HUDEP-2 (cell line): ENCODE results near the gene ETS1.

Experiments used
- DNase-seq, 76 experiments: peaks; one replicate each; lab custom pipeline; 2025; ENCODE audit not compliant: unreplicated experiment in 76 of 76; lab: John Stamatoyannopoulos, UW

The ETS1 gene, protein sequence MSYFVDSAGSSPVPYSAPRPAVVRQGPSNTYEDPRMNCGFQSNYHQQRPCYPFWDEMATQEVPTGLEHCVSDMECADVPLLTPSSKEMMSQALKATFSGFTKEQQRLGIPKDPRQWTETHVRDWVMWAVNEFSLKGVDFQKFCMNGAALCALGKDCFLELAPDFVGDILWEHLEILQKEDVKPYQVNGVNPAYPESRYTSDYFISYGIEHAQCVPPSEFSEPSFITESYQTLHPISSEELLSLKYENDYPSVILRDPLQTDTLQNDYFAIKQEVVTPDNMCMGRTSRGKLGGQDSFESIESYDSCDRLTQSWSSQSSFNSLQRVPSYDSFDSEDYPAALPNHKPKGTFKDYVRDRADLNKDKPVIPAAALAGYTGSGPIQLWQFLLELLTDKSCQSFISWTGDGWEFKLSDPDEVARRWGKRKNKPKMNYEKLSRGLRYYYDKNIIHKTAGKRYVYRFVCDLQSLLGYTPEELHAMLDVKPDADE

DNA sequence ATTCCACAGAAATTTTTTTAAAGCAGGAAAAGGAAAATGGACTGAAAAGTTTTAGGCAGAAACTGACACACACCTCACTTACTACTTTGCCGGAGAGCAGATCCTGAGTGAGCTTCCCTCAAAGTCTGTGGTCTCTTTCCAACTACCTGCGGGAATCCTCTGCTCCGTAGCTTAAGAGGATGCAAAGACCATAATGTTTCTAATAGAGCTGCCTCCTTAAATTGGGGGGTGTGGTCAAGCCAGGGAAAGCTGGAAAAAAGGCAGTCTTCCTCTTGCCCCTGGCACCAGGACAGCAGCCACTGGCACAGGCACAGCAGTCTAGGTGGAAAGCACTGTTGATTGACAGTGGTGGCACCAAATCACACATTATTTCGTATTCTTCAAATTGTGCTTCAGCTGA lies at the start of gene ETS1:
ETS1 (minus strand) TSS at position 144 of the 400 bp plus-strand sequence. CDS start 14,428 bp downstream, outside the sequence.
- DNase-seq: no peak

DNA sequence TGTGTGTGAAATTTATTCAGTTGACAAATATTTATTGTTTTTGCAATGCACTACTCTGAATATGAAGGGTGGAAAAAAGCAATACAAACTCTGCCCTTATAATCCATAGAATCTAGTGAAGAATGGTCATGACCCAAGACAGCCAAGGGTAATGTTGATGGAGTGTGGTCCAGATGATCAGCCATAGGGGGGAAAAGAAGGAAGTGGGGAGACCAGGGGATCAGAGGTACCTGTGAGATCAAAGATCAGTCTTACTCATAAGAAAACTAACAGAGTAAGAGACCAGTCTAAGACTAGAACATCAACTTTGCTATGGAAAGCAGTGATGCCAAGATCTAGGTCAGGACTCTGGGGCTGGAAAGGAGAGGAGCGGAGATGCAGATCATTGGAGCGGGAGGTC lies 47.0 kb upstream of the ETS1 start:
- DNase-seq: no peak

DNA sequence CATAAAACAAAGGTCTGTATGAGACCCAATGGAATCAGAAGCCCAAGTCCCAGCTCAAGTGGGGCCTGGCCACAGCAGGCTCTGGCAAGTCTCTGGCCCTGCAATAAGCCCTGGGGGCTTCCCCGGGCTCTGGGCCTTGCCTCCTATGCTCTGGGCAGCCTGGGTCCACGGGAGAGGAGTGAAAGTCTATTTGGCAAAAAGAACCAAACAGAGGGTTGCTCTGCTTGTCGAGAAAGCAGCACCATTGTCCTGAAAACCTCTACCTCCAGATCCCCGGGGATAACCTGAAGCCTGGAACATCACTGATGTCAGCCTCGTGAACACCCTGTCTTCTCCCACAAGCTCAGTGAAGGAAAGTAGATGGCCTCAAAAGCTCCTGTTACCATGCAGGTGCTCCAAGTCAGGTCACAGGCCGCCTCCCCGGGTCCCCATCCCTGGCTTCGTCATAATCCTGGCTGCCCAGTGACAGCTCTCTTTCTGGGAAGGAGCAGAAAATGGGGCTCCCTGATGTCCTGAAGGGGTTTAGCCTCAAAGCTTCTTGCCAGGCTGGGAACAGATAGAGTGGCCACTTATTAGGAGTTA lies 46.1 kb upstream of the ETS1 start:
- DNase-seq: no peak

DNA sequence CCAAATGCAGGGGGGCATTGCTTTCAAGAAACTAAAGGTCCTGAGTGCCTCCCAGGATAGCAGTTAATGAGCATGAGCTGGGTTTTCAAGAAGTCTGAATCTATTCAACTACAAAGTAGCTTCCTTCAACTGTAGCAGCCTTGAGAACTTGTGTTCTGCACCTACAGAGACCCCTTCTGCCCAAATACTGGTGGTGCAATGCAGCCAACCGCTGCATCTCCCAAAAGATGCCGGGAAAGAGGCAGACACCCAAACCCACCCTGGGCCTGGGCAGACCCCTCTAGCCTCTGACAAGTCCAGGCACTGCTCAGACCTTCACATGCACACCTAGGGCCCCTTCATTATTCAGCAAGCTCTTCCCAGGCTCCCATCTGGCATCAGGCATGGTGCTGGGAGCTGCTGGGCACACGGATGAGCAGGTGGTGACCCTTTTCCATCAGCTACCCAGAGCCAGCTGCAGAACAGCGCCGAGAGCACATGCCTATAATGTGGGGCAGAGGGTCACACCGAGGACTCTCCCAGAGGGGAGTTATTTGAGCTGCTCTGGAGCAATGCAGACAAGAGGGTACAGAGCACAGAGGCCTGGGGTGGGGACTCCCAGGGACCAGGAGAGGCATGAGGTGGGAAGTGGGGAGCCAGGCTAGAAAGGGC lies 44.9 kb upstream of the ETS1 start:
- DNase-seq: peak in 1 of 76 experiments; percentile 11

DNA sequence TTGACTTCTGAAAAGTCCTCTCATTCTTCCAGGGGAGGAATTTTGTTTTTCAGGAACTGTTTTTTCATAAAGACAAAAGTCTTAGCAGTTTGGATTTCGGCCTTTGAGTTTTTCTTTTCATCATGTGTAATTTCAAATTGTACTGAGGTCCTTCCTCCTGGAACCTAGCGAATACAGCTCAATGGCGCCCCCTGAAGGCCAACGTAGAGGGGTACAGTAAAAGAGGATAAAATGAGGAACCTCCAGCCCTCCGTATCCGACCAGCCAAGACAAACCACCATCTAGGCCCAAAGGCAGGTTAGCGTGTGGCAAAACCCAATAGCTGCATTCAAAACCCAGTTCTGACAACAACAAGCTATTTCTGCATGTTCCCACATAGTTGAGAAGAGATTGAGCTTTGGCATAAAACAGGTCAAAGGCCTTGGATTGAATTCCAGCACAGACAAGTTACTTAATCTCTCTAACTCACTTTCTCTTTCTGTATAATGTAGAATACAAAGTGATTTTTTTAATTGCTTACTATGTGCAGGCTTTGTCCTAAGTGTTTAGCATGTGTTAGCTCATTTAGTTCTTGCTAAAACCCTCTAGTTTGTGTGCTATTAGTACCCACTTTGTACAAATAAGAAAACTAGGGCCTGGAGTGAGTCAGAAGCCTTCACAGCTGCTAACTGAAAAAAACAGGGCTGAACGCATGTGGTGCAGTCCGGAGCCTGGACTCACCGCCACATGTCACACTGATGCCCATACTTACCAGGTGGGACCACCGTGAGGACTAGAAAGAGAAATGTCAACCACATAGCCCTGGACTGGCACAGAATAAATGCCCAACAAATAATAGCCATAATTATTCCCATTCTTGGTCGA lies 43.2 kb upstream of the ETS1 start:
- DNase-seq: peak in 57 of 76 experiments; percentile 1 to 74 (median 43)

DNA sequence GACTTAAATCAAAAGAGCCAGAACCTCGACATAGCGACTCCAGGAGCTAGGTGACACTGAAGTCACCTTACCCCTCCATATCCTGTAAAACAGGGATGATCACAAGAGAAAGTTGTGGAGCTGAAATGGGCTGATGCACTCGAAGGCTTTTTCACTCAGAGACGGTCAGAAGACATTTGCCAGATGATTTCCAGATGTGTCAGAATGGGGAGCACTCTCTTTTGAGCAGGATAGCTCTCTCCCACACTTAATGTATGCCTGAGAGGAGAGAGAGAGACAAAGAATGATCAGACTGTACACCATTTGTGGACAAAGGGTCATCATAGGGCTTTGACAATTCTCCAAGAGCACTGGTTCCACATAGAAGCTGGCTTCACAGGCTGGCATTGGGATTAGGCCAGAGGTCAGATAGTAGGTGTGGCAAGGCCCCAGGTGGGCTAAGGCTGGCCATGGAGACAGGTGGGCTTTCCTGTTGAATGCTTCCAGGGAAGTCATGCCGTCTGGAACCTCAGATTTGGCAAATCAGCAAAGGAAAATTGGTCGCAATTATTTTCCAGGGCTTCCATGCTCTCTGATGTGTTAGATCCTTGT lies 42.3 kb upstream of the ETS1 start:
- no peak for DNase-seq

DNA sequence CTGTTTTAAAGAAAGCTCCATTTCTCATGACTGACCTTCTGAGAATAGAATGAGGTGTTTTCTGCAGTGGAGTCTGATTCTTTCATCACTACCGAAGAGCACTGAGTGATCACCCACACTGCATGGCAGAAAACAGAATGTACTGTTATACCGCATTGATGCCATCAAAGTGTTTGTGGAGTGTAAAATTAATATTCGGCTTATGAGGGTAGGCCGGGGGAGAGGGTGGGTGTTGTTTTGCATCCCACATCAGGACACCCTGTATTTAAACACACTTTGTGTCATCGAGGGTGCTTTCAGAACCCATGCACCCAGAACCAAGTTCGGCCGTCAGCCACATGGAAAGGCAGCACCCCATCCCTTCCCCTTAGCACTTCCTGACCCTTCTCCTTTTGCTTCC lies 41.3 kb upstream of the ETS1 start:
- no peak for DNase-seq

DNA sequence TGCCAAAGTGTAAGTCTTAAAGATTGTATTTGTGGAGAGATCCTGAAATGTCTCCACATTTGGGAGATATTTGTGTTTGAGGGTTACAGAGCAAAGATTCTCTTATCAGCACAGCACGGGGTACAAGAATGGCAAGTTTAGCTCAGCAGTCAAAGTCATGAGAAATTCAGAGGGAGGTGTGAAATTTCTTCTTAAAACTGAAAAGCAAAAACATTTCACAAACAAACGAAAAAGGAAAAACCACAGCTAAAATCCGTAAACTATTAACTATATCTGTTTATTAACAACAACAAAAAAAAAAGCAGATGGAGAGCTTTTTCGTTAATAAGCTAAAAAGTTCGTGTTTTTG lies 40.9 kb upstream of the ETS1 start:
- no peak for DNase-seq

DNA sequence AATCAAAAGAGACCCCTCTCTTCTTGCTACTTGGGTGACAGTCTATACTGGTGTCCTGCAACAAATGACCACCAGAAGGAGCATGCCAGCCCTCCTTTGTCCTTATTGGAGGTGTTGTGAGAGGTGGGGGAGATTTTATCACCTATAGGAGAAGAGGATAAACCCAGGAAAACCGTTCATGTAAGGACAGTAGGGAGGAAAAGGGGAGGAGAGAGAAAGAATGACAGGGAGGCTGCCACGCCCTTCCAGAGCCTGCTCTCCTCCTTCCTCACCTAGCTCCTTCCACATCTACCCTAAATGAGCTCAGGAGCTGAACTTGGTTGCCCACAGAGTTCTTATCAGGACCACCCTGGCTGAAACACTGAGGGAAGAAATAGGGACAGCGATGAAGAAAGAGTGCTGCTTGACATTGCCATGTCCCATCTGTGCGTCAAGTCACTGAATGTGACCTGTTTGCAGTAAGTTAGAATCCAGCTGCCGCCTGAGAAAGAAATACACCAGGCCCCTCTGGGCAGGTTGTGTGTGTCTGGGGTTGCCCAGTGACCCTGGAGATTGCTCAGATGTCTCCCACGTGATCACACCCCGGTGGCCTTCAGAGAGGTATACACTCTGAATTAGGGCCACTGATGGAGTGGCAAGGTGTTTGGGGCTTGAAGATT lies 40.4 kb upstream of the ETS1 start:
- DNase-seq: no peak

DNA sequence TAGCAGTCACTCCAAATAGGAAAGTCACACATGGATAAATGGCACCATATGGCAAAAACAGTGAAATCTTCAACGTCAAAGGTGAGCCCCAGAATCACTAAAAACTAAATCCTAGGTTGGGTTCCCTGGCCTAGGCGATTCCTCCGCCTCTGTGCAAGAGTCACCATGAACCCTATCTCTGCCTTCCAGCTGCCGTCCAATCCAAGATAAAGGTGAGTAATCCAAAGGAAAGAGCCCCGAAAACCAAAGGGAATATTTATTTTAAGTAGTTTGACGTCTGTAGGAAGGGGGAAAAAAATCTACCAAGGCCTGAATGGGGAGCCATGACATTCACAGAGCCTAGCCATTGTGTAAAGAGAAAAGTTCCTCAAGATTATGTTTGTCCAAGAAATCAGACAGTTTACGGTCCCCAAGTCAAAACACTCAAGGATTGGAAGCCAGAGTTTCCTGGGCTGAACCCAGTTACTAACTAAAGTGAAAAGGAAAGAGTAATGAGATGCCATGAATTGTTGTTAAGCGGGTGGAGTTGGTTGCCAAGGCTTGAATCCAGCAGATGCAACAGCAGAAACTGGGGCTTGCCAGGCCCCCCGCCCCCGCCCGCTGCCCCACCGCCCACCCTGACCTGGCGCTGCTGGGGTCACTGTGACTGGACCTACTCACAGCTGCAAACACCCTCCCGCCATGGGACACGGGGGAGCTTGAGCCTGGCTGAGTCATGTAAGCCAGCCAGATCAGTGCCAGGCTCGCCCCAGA lies 39.7 kb upstream of the ETS1 start:
- DNase-seq: no peak

DNA sequence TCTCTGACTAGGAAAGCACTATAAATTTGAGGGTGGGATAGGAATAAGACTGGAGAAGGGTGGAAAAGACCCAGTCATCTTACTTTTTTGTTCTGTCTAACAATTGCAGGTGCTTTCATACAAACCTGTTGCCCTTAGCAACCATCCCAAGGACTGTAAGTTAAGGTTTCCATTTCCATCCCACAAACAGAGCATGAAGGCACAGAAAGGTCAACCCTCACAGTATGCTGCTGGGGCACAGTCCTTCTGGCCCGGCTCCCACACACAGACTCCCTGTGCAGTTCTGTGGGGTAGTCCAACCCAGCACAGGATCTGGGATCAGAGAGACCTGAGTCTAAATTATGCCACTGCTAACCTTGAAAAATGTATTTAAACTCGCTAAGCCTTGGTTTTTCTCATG lies 38.4 kb upstream of the ETS1 start:
- DNase-seq: no peak

DNA sequence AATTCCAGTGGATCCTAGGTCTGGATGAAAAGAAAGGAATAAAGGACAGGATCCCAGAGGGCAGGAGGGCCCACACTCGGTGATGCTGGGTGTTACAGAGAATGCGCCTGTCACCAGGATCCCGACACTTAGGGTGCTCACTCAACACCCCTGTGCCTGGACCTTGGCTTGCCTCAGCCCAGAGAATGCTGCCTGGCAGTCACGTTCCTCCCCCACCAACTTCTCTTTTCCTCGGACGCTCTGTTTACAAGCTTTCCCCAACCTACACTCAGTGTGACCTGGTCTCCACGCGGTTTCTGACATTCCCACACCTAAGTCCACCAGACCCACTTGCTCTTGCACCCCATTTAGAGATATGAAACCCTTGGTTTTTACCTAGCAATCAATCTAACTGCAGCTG lies 38.0 kb upstream of the ETS1 start:
- no peak for DNase-seq

DNA sequence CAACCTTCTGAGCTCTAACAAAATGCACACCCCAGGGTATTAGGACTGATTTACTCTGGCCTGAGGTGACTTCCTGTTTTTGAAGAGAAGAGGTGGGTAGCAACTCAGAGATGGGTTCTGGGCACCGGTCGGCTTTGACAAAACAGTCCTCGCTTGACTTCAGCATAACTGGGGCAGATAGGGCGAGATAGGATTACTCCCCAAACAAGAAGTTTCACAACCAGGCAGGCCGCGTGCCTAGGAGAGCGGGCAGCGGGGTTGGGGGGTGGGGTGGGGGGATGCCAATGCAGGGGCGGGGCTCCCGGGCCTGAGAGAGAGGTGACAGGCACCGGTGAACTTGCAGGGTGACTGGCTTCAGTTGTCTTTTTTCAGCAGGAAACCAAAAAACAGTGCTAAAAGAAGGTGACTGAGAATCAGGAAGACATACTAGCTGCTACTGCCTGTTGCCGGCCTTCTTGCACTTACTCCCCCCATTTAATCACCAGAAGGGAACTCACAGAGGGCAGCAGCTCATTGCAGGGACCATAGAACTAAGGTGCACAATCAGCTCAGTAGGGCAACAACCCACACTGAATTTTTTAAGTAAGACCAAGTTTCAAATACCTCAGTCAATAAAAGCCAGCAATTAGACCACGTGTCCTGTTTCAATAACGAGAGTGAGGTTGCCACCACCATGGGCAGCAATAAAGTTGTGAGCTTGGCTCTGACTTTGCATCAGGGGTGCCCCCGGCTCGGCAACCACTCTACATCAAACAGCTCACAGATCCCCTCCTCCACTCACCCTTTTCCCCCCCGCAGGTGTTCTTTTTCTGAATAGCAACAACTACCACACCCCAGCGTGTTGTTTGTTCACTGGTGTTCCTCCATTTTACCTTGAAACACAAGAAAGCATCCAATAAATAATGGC lies 37.2 kb upstream of the ETS1 start:
- DNase-seq: no peak

DNA sequence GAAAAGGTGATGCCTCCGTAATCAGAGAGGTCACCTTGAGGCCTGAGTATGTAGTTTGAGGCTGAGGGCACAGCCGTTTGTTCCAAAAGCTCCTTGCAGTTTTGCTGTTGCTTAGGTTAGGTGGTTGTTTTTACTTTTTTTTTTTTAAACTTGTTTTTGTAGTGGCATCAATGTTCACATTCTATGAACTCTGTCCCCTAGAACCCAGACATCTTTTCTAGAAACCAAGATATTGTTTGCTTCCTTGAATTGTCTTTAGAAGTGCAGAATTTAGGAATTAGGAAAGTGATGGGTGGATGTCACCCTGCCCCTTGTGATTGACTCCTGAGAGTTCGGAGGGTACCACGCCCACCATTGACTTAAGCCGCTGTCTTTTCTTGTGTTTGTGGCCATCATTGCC lies 35.7 kb upstream of the ETS1 start:
- no peak for DNase-seq

DNA sequence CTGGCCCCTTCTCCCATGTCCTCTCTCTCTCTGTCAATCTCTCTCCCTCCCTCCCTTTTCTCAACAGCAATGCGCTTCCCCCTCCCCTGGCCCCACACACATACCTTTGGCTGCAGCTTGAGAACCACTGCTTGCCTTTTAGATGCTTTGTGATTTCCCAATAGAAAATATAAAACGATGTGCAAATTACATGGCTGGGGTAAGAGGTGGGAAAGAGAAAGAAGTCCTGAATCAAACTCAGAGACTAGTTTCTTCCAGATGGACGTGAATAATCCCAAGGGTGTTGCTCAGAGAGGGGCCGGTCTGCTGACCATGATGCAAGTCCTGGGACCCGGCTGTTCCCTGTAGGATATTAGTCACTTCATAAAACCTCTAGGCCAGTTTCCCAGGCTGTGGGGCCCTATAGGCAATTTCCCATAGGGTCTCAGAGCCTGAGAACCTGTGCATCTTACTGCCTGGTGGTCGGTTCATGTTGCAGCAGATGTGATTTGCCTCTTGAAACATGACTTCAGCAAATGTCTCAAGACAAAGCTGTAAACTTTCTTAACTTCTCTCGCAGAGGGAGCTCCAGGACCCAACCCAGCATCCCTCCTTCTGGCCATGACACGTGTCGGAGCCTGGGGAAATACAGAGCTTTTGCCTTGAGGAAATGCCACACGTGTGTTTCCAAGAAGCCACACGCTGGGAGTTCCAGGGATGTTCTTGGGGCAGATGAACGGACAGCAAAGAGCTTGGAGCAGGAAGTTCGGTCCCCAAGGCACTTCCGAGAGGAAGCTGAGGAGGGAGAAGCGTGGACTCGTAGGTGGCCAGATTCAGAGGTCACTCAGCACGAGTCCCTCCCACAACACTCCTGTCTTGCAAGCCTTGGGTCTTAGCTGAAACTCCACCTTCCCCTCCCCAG lies 34.5 kb upstream of the ETS1 start:
- no peak for DNase-seq

DNA sequence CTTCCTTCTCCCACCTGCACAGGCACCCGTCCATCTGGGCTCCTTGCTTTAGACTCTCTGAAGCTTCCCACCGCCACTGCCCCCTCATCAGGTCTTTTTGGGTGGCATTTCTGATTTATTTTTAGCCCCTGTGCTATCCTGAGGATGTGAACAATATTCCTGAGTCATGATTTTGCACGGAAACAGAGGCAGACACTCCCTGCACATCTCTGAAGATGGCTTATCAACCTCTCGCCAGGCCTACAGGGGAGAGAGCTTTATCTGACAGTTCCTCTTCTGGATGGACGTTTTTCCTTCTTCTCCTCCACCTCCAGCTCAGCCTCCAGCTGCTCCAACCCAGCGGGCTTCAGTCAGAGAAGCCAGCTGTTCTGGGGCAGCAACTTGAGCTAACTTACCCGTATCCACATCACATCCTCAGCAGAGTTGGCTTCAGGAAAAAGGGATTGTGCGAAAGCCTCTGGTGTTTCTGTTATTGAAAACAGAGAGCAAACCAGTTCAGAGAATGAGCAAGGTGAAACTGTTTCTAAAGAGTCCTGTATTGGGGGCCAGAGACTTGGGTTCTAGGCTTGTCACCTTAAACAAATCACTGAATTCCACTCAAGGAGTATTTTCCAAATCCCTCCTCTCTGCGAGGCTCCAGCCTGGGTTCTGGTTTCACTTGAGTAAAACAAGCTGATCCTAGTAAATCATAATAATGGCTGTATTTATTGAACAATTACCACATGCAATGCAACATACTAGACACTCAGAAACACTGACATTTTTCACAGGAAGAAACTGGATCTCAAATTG lies 33.1 kb upstream of the ETS1 start:
- DNase-seq: no peak
